OCI-LY7 (cell line): ENCODE measurements around the gene DRGX. TPM values are rescaled to one million over a fixed set of nuclear protein-coding genes. Genes with fewer than 3 reads are reported as not detected.

Experiments used
- BruUV-seq: library from RNA; stranded (reverse); fragments of 400-500 nt; replicated peaks from 2 replicates; lab custom pipeline; 2021; lab: Mats Ljungman, UMichigan
- CTCF ChIA-PET: fragments of 300-600 bp; sonication (Branson Sonifier 250); formaldehyde crosslinking; loops from one replicate; lab custom pipeline; 2022; ENCODE audit warnings: antibody characterized with exemption; ENCODE audit not compliant: unreplicated experiment; lab: Charles Lee
- POLR2A ChIA-PET: fragments of 300-600 bp; sonication (Branson Sonifier 250); formaldehyde crosslinking; loops from one replicate; lab custom pipeline; 2022; ENCODE audit warnings: antibody characterized with exemption; lab: Charles Lee
- DNase-seq: peaks from one replicate; pipeline ENCODE4 v3.0.0-alpha.2; 2015; ENCODE audit warnings: low spot score
- H2AFZ ChIP-seq: fragments of 200-600 bp; sonication (generic), shearing (Covaris generic); 2 replicates; pipeline ENCODE4 v1.6.1; 2014; ENCODE audit warnings: mild to moderate bottlenecking, antibody characterized with exemption, low read length, moderate library complexity
- H3K27ac ChIP-seq: fragments of 200-600 bp; sonication (generic); 2 replicates; pipeline ENCODE4 v1.5.1; 2014; ENCODE audit warnings: mixed run types, low read depth, mild to moderate bottlenecking, moderate library complexity, low read length, inconsistent platforms; ENCODE audit not compliant: poor library complexity, severe bottlenecking
- H3K36me3 ChIP-seq: fragments of 200-600 bp; sonication (generic); 2 replicates; pipeline ENCODE4 v1.6.1; 2014; ENCODE audit warnings: mild to moderate bottlenecking, antibody characterized with exemption, low read length, moderate library complexity, mixed read lengths; ENCODE audit not compliant: insufficient read depth
- H3K4me1 ChIP-seq: fragments of 200-600 bp; sonication (generic); 2 replicates; pipeline ENCODE4 v1.5.1; 2014; ENCODE audit warnings: mild to moderate bottlenecking, low read length; ENCODE audit not compliant: insufficient read depth, poor library complexity, severe bottlenecking
- H3K4me2 ChIP-seq: fragments of 200-600 bp; sonication (generic); 2 replicates; pipeline ENCODE4 v1.6.1; 2014; ENCODE audit warnings: mild to moderate bottlenecking, low read length
- H3K4me3 ChIP-seq: fragments of 200-600 bp; sonication (generic); 2 replicates; pipeline ENCODE4 v1.5.1; 2014; ENCODE audit warnings: mild to moderate bottlenecking, low read depth, low read length; ENCODE audit not compliant: poor library complexity, severe bottlenecking
- H3K79me2 ChIP-seq: fragments of 200-600 bp; sonication (generic); 2 replicates; pipeline ENCODE4 v1.6.1; 2016; ENCODE audit warnings: low read depth, mild to moderate bottlenecking, low read length, moderate library complexity, mixed read lengths; ENCODE audit not compliant: insufficient read depth
- H3K9me2 ChIP-seq: fragments of 200-600 bp; sonication (generic); 2 replicates; pipeline ENCODE4 v1.6.1; 2016; ENCODE audit warnings: mild to moderate bottlenecking, low read length, mixed read lengths; ENCODE audit not compliant: insufficient read depth
- H3K9me3 ChIP-seq: fragments of 200-600 bp; sonication (generic); 2 replicates; pipeline ENCODE4 v1.6.1; 2014; ENCODE audit warnings: mild to moderate bottlenecking, mixed run types, low read length, mixed read lengths
- H4K20me1 ChIP-seq: fragments of 200-600 bp; sonication (generic); 2 replicates; pipeline ENCODE4 v1.6.1; 2014; ENCODE audit warnings: mild to moderate bottlenecking, antibody characterized with exemption, low read length, moderate library complexity, mixed read lengths; ENCODE audit not compliant: insufficient read depth
- EZH2phosphoT487 ChIP-seq: fragments of 200-600 bp; sonication (generic); IDR thresholded peaks from 2 replicates; pipeline ENCODE4 v1.6.1; 2018; ENCODE audit warnings: low read depth, borderline replicate concordance, mild to moderate bottlenecking, mixed run types, antibody characterized with exemption, low read length, moderate library complexity, mixed read lengths
- intact Hi-C: fragments of 100-400 bp; cut with micrococcal nuclease; formaldehyde crosslinking; loops from one replicate; pipeline ENCODE4 v1.10.0; 2022; ENCODE audit not compliant: unreplicated experiment
- total RNA-seq, 2 experiments: library from RNA; depleted of rRNA in 1 of 2; stranded (reverse); fragments of >200 nt in 1 of 2; shearing (Covaris generic) in 1 of 2; gene quantifications; 2 replicates each; pipeline ENCODE4 v1.2.3, GENCODE V29; 2014 to 2022
- TF ChIP-seq, protein P1 (sequence below): fragments of 200-600 bp; sonication (generic); conservative IDR thresholded peaks from 2 replicates; pipeline ENCODE4 v1.5.1; 2014; ENCODE audit warnings: mild to moderate bottlenecking, antibody characterized with exemption, low read length, moderate library complexity, mixed read lengths

DRGX gene
- total RNA-seq, 2 experiments from 2014 or later = not detected

DNA sequence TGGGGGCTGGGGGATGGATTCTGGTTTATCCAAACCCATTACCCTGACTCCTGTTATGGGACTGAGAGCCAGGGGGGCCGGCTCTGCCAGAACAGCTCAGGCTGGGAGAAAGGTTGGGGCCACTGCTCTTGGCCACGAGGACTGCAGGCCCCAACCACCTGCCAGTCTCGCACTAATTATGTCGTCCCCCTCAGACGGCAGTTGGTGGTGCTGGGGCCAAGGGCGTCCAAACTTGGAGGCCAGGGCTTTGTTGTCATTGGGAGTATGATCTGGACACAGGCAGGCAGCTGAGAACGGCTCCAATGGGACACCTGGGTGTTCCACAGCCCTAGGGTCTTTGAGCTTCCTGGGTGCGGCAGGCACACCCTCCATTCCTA, 34.7 kb downstream of the DRGX start:
- H3K9me3 ChIP-seq = no peaks in the 10 kb centered on the region
- no peaks in the 10 kb centered on the region for H3K4me1 ChIP-seq
- no peak for DNase-seq
- intact Hi-C loops = no loop called here
- BruUV-seq = no TSS peak
- H2AFZ ChIP-seq = no peak overlapping the region
- ChIA-PET POLR2A (interaction anchor here (1.0 kb wide), 1 partner anchor 192 kb away, joined by 3 read pairs; no protein-coding TSS in a partner anchor), CTCF (no interaction called here)
- no peak overlapping the region for H3K4me3 ChIP-seq
- no peak overlapping the region for H3K27ac ChIP-seq
- no peaks in the 10 kb centered on the region for H3K36me3 ChIP-seq
- no peaks in the 10 kb centered on the region for H3K9me2 ChIP-seq
- TF ChIP-seq EZH2phosphoT487 = no peak
- H3K79me2 ChIP-seq = no peaks in the 10 kb centered on the region
- H4K20me1 ChIP-seq = no peaks in the 10 kb centered on the region
- H3K4me2 ChIP-seq = no peak overlapping the region

DNA sequence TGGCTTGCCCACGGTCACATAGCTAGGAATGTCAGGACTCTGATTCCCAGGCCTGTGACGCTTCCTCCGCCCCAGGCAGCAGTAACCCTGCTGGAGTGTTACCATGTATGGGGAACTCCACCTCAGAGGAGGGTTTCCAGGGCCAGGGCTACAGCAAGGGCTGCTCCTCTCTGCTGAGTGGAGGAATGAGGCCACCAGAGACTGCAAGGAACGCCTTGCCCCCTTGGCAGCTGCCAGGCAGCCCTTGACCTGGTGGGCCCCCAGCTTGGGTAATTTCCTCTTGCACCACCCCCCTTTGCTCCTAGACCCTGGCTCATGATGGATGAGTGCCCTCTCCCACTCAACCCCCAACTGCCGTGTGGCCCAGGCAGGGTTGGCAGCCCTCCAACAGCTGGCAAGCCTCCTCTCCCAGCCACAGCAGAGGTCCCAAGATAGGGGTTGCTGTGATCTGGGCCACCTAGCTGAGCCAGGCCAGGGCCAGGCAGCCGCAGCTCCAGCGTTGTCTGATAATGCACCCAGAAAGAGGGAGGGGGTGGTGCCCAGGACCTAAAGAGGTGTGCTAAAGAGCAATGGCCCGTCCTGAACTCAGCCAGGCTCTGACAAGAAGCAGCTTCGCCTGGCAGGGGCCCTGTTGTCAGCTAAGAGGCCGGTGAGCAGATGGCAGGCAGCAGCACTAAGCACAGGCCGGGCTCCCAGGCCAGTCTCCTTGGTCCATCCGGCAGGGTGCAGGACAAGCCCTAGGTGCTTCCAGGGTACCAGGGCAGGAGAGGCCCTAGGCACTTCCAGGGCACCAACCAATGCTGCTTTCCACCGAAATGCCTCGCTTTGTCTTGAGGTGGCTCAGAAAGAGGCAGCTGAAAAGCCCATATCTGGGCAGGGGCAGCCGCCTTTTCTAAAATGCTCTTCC, 35.4 kb downstream of the DRGX start:
- no peaks in the 10 kb centered on the region for H3K9me3 ChIP-seq
- H3K36me3 ChIP-seq = no peaks in the 10 kb centered on the region
- TF ChIP-seq, protein P1, sequence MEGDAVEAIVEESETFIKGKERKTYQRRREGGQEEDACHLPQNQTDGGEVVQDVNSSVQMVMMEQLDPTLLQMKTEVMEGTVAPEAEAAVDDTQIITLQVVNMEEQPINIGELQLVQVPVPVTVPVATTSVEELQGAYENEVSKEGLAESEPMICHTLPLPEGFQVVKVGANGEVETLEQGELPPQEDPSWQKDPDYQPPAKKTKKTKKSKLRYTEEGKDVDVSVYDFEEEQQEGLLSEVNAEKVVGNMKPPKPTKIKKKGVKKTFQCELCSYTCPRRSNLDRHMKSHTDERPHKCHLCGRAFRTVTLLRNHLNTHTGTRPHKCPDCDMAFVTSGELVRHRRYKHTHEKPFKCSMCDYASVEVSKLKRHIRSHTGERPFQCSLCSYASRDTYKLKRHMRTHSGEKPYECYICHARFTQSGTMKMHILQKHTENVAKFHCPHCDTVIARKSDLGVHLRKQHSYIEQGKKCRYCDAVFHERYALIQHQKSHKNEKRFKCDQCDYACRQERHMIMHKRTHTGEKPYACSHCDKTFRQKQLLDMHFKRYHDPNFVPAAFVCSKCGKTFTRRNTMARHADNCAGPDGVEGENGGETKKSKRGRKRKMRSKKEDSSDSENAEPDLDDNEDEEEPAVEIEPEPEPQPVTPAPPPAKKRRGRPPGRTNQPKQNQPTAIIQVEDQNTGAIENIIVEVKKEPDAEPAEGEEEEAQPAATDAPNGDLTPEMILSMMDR = no peak
- no peak for TF ChIP-seq EZH2phosphoT487
- CTCF ChIA-PET = no interaction called here
- intact Hi-C loops = no loop called here
- no peaks in the 10 kb centered on the region for H3K79me2 ChIP-seq
- no peaks in the 10 kb centered on the region for H4K20me1 ChIP-seq
- H2AFZ ChIP-seq = no peak overlapping the region
- POLR2A ChIA-PET = interaction anchor here (1.0 kb wide), 1 partner anchor 193 kb away, joined by 3 read pairs; no protein-coding TSS in a partner anchor
- no peak overlapping the region for H3K4me3 ChIP-seq
- H3K27ac ChIP-seq = no peak overlapping the region
- BruUV-seq = no TSS peak
- H3K9me2 ChIP-seq = no peaks in the 10 kb centered on the region
- H3K4me1 ChIP-seq = no peaks in the 10 kb centered on the region
- no peak for DNase-seq
- H3K4me2 ChIP-seq = no peak overlapping the region

- Histone ChIP-seq H3K4me2 (no peak overlapping the region), H3K36me3 (no peaks in the 10 kb centered on the region), H2AFZ (no peak overlapping the region), H3K27ac (no peak overlapping the region), H3K4me1 (no peaks in the 10 kb centered on the region), H3K4me3 (no peak overlapping the region), H3K9me2 (no peaks in the 10 kb centered on the region), H4K20me1 (no peaks in the 10 kb centered on the region), H3K9me3 (no peaks in the 10 kb centered on the region), H3K79me2 (no peaks in the 10 kb centered on the region)
- TF ChIP-seq, protein P1 = no peak
- TF ChIP-seq EZH2phosphoT487 = no peak
- POLR2A ChIA-PET = interaction anchor here (0.6 kb wide), 1 partner anchor 970 kb away, joined by 3 read pairs; no protein-coding TSS in a partner anchor
- CTCF ChIA-PET = no interaction called here
- no peak for DNase-seq
- intact Hi-C loops = no loop called here
- BruUV-seq = no TSS peak
Measured at GRCh38 chr10:49359349-49360270, 36.3 kb downstream of the DRGX start.
